HG03135 (cell line): Measurements from ENCODE around the gene ZNF511.

Source experiments
- ATAC-seq: cut with Tn5 transposase; IDR thresholded peaks from one replicate; pipeline ENCODE4 v1.9.1; 2021; ENCODE audit warnings: mild to moderate bottlenecking, moderate library complexity; ENCODE audit not compliant: unreplicated experiment

Gene ZNF511

DNA sequence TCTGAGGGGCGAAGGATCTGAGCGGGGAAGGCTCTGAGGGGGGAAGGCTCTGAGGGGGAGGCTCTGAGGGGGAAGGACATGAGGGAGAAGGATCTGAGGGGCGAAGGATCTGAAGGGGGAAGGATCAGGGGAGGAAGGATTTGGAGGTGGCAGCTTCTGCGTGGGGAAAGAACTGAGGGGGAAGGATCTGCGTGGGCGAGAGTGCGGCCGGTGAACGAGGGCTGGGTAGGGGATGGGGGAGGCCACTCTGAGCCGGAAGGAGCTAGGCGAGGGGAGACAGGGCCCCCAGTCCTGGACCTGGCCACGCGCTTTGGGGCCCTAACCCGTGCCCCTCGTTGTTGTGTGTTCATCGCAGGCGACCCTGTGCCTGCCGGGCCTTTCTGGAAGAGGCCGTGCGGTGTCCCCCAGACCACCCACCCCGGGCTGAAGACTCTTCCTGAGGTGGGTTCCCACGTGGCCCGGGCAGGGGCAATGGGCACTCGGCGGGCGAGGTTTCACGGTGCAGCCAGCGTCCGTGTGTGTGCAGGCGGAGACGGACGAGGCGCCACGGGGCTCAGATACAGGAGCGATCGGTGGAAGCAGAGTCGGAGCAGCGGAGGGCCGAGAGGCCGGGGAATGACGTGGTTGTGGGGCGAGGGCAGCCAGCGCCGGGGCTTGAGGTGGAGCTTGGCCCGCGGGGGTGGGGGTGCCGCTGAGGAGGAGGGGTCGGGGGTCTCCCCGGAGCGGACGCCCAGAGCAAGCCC lies 26.0 kb downstream of the ZNF511 start:
- no peak for ATAC-seq

DNA sequence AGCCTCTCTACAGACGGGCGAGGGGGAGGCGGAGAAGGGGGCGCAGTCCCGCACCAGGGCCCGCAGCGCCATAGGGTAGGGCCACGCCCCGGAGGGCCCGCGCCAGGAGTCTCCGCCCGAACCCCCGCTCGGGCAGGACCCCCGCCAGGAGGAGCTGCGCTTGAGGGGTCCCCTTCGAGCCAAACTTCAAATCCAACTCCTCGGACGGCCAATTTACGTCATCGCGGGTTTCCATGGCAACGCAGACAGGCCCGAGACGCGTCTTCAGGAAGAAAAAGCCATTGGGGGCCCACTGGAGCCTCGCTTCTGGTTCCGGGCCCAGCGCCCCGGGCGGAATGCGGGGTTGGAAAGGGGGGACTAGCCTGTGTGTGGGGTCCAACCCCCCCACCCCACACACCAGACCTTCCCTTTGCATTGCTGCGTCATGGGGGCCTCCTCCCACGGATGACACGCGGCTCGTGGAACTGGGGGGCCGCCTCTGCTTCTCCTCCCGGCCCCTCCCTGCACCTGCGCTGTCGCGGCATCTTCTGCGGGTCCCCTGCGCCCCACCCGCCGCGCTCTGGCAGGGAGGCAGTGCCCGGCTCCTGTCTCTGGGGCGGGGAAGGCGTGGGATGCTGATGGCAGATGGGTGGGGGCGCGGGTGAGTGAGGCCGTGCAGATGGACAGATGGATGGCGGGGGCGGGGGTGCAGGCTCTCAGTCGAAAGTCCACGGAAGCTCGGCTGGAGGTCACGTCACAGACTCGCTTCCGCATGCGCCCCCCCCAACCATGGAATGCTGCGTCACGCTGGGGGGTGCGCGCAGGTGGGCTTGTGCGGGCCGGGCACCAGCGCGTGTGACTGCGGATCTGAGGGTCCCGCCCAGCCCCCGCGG lies 26.8 kb downstream of the ZNF511 start:
- no peak for ATAC-seq

DNA sequence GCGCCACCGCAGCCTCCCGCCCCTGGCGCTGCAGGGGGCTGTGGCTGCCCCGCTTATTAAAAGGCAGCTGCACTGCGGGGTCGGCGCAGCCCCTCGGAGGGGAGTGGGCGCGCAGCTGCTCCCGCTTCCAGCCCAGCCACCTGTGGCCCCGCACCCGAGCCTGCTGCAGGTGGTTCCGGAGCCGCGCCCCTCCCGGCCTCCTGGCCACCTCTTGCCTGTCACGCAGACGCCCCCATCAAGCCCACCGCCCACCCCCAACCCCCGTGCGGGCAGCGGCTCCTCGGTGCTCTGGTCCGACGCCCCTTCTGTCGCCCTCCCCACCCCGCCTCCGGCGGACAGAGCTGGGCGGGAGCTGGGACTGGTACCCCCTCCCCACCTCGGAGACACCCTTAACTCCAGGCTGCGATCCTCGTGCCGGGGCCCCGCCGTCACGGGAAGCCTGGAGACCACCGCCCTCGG lies 27.4 kb downstream of the ZNF511 start:
- no peak for ATAC-seq

GRCh38 chr10:133336577-133337369 lies 28.1 kb downstream of the ZNF511 start, which contains the start of gene CALY:
Gene CALY (minus strand): TSS chr10:133336896. CDS start chr10:133328989, 7,907 bp downstream.
- ATAC-seq: no peak

GRCh38 chr10:133337370-133337725 lies 28.6 kb downstream of the ZNF511 start:
- ATAC-seq: no peak

DNA sequence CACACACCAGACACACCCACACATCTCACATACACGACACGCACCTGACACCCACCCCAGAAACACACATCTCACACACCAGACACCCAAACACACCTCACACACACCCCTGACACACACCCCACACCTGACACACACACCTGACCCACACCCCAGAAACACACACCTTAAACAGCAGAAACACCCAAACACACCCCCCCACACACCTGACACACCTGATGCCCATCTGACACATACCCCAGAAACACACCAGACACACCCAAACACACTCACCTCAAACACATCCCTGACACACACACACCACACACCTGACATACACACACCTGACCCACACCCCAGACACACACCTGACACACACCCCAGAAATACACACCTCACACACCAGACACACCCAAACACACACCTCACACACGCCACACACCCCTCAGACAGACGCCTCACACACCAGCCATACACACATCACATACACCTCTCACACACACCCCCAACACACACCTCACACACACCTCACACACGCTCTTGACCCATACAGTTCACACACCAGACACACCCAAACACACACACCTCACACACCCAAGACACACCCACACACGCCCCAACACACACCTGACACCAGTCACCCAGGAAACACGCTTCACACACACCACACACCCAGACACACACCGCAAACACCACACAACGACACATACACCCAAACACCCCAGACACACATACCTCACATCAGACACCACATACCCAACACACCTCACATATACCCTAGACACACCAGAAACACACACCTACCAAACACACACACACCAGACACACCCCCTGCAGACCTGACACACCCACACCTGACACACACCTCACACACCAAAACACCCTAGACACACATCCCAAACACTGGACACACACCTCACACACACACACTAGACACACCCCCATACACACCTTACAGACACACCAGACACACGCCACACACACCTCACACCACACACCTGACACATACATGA lies 29.7 kb downstream of the ZNF511 start:
- no peak for ATAC-seq

DNA sequence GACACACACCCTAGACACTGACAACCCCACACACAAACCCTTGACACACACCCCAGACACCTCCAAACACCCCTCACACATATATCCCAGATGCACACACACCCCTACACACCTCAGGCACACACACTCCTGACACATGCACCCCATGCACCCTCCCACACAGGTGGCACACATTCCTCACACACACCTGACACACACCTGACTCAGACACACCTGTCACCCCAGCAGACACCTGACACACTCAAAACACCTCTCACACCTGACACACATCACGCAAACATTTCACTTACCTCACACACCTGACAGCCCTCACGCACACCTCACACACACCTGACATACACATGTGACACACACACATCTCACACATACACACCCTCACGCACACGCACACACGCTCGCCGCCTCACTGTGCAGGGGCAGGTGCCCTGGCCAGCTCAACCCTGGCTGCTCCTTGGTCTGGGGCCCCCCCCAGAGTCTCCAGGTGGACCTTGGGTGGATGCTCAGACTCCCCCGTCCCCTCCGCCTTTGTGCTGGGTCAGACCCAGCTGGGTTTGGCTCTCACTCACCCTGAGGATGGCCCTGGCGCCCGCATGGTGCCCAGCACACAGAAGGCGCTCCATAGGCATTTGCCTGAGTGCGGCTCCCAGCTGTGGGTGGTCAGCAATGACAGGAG lies 31.1 kb downstream of the ZNF511 start:
- no peak for ATAC-seq

GRCh38 chr10:133341983-133342382 lies 33.3 kb downstream of the ZNF511 start:
- ATAC-seq: no peak

- ATAC-seq: no peak
These were observed 34.2 kb downstream of the ZNF511 start for GRCh38 chr10:133342942-133343341.

DNA sequence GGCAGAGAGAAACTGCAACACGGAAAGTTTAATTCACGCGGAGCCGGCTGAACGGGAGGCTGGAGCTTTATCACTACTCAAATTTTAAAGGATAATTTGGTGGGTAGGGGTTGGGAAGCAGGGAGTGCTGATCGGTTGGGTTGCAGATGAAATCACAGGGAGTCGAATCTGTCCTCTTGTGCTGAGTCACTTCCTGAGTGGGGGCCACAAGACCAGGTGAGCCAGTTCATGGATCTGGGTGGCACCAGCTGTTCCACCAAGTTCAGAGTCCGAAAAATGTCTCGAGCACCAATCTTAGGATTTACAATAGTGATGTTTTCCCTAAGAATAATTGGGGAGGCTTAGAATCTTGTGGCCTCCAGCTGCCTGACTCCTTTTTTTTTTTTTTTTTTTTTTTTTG lies 34.8 kb downstream of the ZNF511 start:
- no peak for ATAC-seq

- no peak for ATAC-seq
These were observed 35.5 kb downstream of the ZNF511 start for GRCh38 chr10:133344236-133344635.

GRCh38 chr10:133346413-133346812 lies 37.7 kb downstream of the ZNF511 start:
- no peak for ATAC-seq

DNA sequence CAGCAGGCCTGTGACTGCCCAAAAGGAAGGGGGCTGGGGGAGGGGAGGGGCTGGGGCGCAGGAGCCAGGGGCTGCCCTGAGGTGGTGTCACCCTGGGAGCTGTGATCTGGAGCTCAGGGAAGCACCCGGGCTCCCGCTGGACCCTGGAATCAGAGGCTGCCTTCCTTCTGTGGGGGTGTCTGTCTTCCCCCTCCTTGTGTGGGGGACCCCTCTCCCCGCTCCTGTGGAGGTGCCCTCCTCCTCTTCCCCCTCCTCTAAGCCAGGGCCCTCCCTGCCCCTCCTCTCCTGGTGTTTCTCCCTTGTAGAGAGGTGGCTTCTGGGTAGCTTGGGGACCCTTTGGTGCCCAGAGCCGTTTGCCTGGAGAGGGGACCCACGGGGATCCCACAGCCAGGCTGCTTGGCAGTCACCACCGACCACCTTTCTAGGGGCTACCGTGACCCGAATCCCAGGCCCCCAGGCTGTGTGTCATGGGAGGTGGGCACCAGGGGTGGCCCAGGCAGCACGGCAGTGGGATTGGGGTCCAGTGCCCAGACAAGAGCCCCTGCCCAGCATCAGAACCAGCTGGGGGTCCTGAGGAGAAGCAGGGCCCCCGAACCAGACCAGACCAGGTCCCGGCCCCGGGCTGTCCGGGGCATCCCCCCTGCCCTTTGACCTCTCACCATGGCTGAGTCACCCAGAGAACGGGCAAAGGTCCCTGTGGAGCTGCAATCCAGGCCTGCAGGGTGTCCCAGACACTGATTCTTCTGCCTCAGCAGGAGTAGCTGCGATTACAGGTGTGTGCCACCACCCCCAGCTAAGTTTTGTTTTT lies 39.2 kb downstream of the ZNF511 start:
- no peak for ATAC-seq

- ATAC-seq: no peak
These were observed 40.5 kb downstream of the ZNF511 start for GRCh38 chr10:133349160-133349568.

GRCh38 chr10:133349577-133350011 lies 40.9 kb downstream of the ZNF511 start:
- ATAC-seq: no peak

DNA sequence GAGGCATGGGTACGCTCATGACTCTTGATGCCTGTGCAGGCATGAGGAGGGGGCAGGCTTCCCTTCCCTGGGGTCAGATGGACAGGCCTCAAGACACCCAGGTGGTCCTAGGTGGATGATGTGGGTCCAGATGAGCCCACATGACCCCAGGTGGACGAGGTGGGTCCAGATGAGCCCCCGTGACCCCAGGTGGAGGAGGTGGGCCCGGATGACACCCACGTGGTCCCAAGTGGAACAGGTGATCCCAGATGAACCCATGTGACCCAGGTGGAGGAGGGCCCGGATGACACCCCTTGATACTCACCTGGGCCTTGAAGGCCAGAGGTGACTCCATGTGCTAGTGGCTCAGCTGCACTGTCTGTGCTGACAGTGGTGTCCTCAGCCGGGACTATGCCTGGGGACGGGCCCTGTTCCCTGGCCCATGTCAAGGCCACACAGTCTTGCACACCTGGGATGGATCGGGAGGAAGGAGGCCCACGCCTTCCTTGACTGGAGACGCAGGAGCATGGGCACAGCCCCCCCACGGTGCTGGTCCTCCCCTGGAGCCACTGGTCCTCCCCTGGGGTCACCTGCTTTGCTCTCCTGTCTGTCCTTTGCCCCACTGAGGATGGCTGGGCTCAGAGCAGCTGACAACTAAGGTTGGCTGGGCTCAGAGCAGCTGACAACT lies 41.7 kb downstream of the ZNF511 start:
- no peak for ATAC-seq

GRCh38 chr10:133350950-133351329 lies 42.2 kb downstream of the ZNF511 start:
- ATAC-seq: no peak
